WI38 (cell line): ENCODE measurements around the gene PARN.
"Not testable (repeated sequence)": the region's sequence is repeated elsewhere in the genome, so short reads cannot be mapped to it uniquely, and the experiment has no call there.

ENCODE experiments used
- H3K4me3 ChIP-seq: 2 replicates; pipeline ENCODE4 v1.5.1; 2011; ENCODE audit warnings: low read depth, mild to moderate bottlenecking, control low read depth, low read length
- CTCF ChIP-seq: IDR thresholded peaks from 2 replicates; pipeline ENCODE4 v1.5.1; 2012; ENCODE audit warnings: low read depth, mild to moderate bottlenecking, control low read depth, low read length

The PARN gene

GRCh38 chr16:14641206-14641605, 11.1 kb upstream of the PARN start:
- no peak for TF ChIP-seq CTCF

GRCh38 chr16:14640538-14640937, 10.5 kb upstream of the PARN start:
- TF ChIP-seq CTCF, result no peak
- H3K4me3 ChIP-seq, result no peak overlapping the region

More at GRCh38 chr16:14641206-14641605, 11.1 kb upstream of the PARN start:
- H3K4me3 ChIP-seq, result no peak overlapping the region

- H3K4me3 ChIP-seq, result not testable (repeated sequence)
Measured at GRCh38 chr16:14636951-14637240, 6.8 kb upstream of the PARN start.

GRCh38 chr16:14636179-14636950, 6.3 kb upstream of the PARN start:
- not testable (repeated sequence) for H3K4me3 ChIP-seq

GRCh38 chr16:14635395-14636165, 5.5 kb upstream of the PARN start:
- H3K4me3 ChIP-seq, result no peak overlapping the region
- no peak for TF ChIP-seq CTCF

- no peak for TF ChIP-seq CTCF
- H3K4me3 ChIP-seq, result peak overlapping the region; percentile 99
Measured at GRCh38 chr16:14634389-14634725, 4.3 kb upstream of the PARN start.

- TF ChIP-seq CTCF, result no peak
- H3K4me3 ChIP-seq, result peak within 1 kb of the TSS; percentile 99
Measured at GRCh38 chr16:14632693-14633569, 2.9 kb upstream of the PARN start, which contains the start of gene BFAR. Gene BFAR (plus strand): TSS chr16:14632951. CDS start chr16:14644347, 11,396 bp downstream.

GRCh38 chr16:14630620-14631330, 715 bp upstream of the PARN start:
- H3K4me3 ChIP-seq, result peak overlapping the region; percentile 15; the same call in 1 of the 2 replicates
